Effector memory CD4-positive, alpha-beta T cell (primary cell): ENCODE measurements around the gene MAEA.
A peak's percentile ranks its signal among the peaks of the same experiment; 100 is the strongest.
"Not testable (repeated sequence)": the region's sequence is repeated elsewhere in the genome, so short reads cannot be mapped to it uniquely, and the experiment has no call there.

Experiments
- DNase-seq, 3 donors: peaks; one replicate each; pipeline ENCODE4 v3.0.0-alpha.2; 2020
- H3K27ac ChIP-seq: 2 replicates; pipeline ENCODE4 v1.7.0; 2013; ENCODE audit warnings: mild to moderate bottlenecking, low read length, moderate library complexity; ENCODE audit not compliant: insufficient read depth, poor library complexity, severe bottlenecking
- H3K27me3 ChIP-seq: replicated peaks from 2 replicates; pipeline ENCODE4 v1.7.0; 2013; ENCODE audit warnings: mild to moderate bottlenecking, low read length; ENCODE audit not compliant: insufficient read depth, control insufficient read depth, poor library complexity, severe bottlenecking
- H3K36me3 ChIP-seq: 2 replicates; pipeline ENCODE4 v1.7.0; 2013; ENCODE audit warnings: mild to moderate bottlenecking, low read length, moderate library complexity; ENCODE audit not compliant: control insufficient read depth, insufficient read depth
- H3K4me1 ChIP-seq: 2 replicates; pipeline ENCODE4 v1.7.0; 2013; ENCODE audit warnings: low read length, mild to moderate bottlenecking; ENCODE audit not compliant: control insufficient read depth, insufficient read depth, poor library complexity, severe bottlenecking
- H3K4me3 ChIP-seq: 2 replicates; pipeline ENCODE4 v1.7.0; 2013; ENCODE audit warnings: low read length, low read depth, mild to moderate bottlenecking; ENCODE audit not compliant: insufficient read depth, poor library complexity, severe bottlenecking
- H3K9me3 ChIP-seq: 2 replicates; pipeline ENCODE4 v1.7.0; 2013; ENCODE audit warnings: mild to moderate bottlenecking, low read length, moderate library complexity; ENCODE audit not compliant: control insufficient read depth

The MAEA gene

GRCh38 chr4:1279253-1279652, 10.4 kb upstream of the MAEA start:
- H3K9me3 ChIP-seq, result no peaks in the 10 kb centered on the region
- H3K36me3 ChIP-seq, result no peaks in the 10 kb centered on the region
- H3K27ac ChIP-seq, result no peak overlapping the region
- H3K27me3 ChIP-seq, result no peaks in the 10 kb centered on the region
- H3K4me3 ChIP-seq, result no peak overlapping the region
- H3K4me1 ChIP-seq, result no peaks in the 10 kb centered on the region
- no peak for DNase-seq

GRCh38 chr4:1283711-1284110, 6.0 kb upstream of the MAEA start:
- Histone ChIP-seq H3K9me3 (no peaks in the 10 kb centered on the region), H3K36me3 (no peaks in the 10 kb centered on the region), H3K4me3 (no peak overlapping the region), H3K27ac (no peak overlapping the region), H3K4me1 (no peaks in the 10 kb centered on the region), H3K27me3 (no peaks in the 10 kb centered on the region)
- no peak for DNase-seq

- no peak overlapping the region for H3K4me3 ChIP-seq
- no peaks in the 10 kb centered on the region for H3K4me1 ChIP-seq
- H3K36me3 ChIP-seq, result no peaks in the 10 kb centered on the region
- no peak overlapping the region for H3K27ac ChIP-seq
- DNase-seq, result no peak
- no peaks in the 10 kb centered on the region for H3K9me3 ChIP-seq
- no peaks in the 10 kb centered on the region for H3K27me3 ChIP-seq
Measured at GRCh38 chr4:1285151-1285789, 4.4 kb upstream of the MAEA start.

- no peaks in the 10 kb centered on the region for H3K36me3 ChIP-seq
- DNase-seq, result no peak
- no peaks in the 10 kb centered on the region for H3K9me3 ChIP-seq
- H3K27ac ChIP-seq, result no peak overlapping the region
- no peak overlapping the region for H3K4me3 ChIP-seq
- no peaks in the 10 kb centered on the region for H3K27me3 ChIP-seq
- peaks cover 6% of the 10 kb centered on the region for H3K4me1 ChIP-seq
Measured at GRCh38 chr4:1285790-1286553, 3.7 kb upstream of the MAEA start.

GRCh38 chr4:1288786-1289185, 905 bp upstream of the MAEA start:
- Histone ChIP-seq H3K27me3 (no peaks in the 10 kb centered on the region), H3K9me3 (no peaks in the 10 kb centered on the region), H3K4me3 (no peak overlapping the region), H3K4me1 (peaks cover 23% of the 10 kb centered on the region), H3K36me3 (no peaks in the 10 kb centered on the region), H3K27ac (peak overlapping the region; percentile 77)
- no peak for DNase-seq

GRCh38 chr4:1290165-1290977, 680 bp downstream of the MAEA start:
- H3K9me3 ChIP-seq, result no peaks in the 10 kb centered on the region
- H3K4me3 ChIP-seq, result peak overlapping the region; percentile 80
- peak overlapping the region; percentile 77 for H3K27ac ChIP-seq
- DNase-seq, result no peak
- H3K27me3 ChIP-seq, result no peaks in the 10 kb centered on the region
- peaks cover 35% of the 10 kb centered on the region for H3K4me1 ChIP-seq
- no peaks in the 10 kb centered on the region for H3K36me3 ChIP-seq

- no peak for DNase-seq
- Histone ChIP-seq H3K36me3 (no peaks in the 10 kb centered on the region), H3K9me3 (no peaks in the 10 kb centered on the region), H3K27ac (peak overlapping the region; percentile 77), H3K4me1 (peaks cover 37% of the 10 kb centered on the region), H3K27me3 (no peaks in the 10 kb centered on the region), H3K4me3 (peak overlapping the region; percentile 80)
Measured at GRCh38 chr4:1291091-1291490, 1.4 kb downstream of the MAEA start.

GRCh38 chr4:1291996-1292702, 2.5 kb downstream of the MAEA start:
- Histone ChIP-seq H3K36me3 (peaks cover 8% of the 10 kb centered on the region), H3K27me3 (no peaks in the 10 kb centered on the region), H3K4me3 (no peak overlapping the region), H3K27ac (no peak overlapping the region), H3K9me3 (no peaks in the 10 kb centered on the region), H3K4me1 (peaks cover 42% of the 10 kb centered on the region)
- no peak for DNase-seq

- Histone ChIP-seq H3K4me1 (peaks cover 42% of the 10 kb centered on the region), H3K36me3 (peaks cover 14% of the 10 kb centered on the region)
- H3K27me3 ChIP-seq, H3K4me3 ChIP-seq, H3K27ac ChIP-seq, H3K9me3 ChIP-seq, DNase-seq: not testable (repeated sequence)
Measured at GRCh38 chr4:1292703-1293011, 3.0 kb downstream of the MAEA start.
